Measurements from ENCODE around the gene AGL.
"Not testable (repeated sequence)": the region's sequence is repeated elsewhere in the genome, so short reads cannot be mapped to it uniquely, and the experiment has no call there.

AGL gene

GRCh38 chr1:99860703-99861102, 10.5 kb downstream of the AGL start:
- H3K4me2 ChIP-seq = peak overlapping the region in 2 of 11 experiments; percentile 16 to 35; a peak in 3 of 22 replicates
- no peak overlapping the region for H3K27ac ChIP-seq
- no peaks in the 10 kb centered on the region for H4K20me1 ChIP-seq
- no peaks in the 10 kb centered on the region for H3K27me3 ChIP-seq
- H3K9me3 ChIP-seq (replicated peaks in 1 of 11) = peaks cover 6 to 20% (median 17%) of the 10 kb centered on the region in 11 experiments; a peak in 18 of 22 replicates
- no peak overlapping the region for H3K9ac ChIP-seq
- H3K36me3 ChIP-seq = peaks cover 0 to 24% (median 14%) of the 10 kb centered on the region in 11 experiments; a peak in 19 of 22 replicates
- no peak for TF ChIP-seq Cebpa-rat (IDR thresholded peaks at IDR 0.05)
- H3K4me3 ChIP-seq = no peak overlapping the region
- peaks cover 0 to 9% (median 0%) of the 10 kb centered on the region in 10 experiments; a peak in 4 of 20 replicates for H3K4me1 ChIP-seq

GRCh38 chr1:99867682-99868081, 17.5 kb downstream of the AGL start:
- Histone ChIP-seq H3K27me3 (no peaks in the 10 kb centered on the region), H3K4me2 (no peak overlapping the region), H4K20me1 (no peaks in the 10 kb centered on the region), H3K36me3 (peaks cover 0 to 12% (median 8%) of the 10 kb centered on the region in 11 experiments; a peak in 19 of 22 replicates), H3K27ac (no peak overlapping the region), H3K4me1 (no peaks in the 10 kb centered on the region), H3K9ac (no peak overlapping the region), H3K9me3 (replicated peaks in 1 of 11) (peaks cover 0 to 6% (median 4%) of the 10 kb centered on the region in 11 experiments; a peak in 14 of 22 replicates), H3K4me3 (no peak overlapping the region)
- TF ChIP-seq Cebpa-rat (IDR thresholded peaks at IDR 0.05) = no peak

- Histone ChIP-seq H4K20me1 (no peaks in the 10 kb centered on the region), H3K9ac (no peak overlapping the region), H3K4me1 (no peaks in the 10 kb centered on the region), H3K9me3 (replicated peaks in 1 of 11) (no peaks in the 10 kb centered on the region), H3K27me3 (no peaks in the 10 kb centered on the region), H3K4me3 (no peak overlapping the region), H3K27ac (no peak overlapping the region), H3K4me2 (no peak overlapping the region), H3K36me3 (no peaks in the 10 kb centered on the region; a peak in 2 of 22 replicates)
- TF ChIP-seq Cebpa-rat (IDR thresholded peaks at IDR 0.05) = no peak
Observed at GRCh38 chr1:99869304-99869703, 19.1 kb downstream of the AGL start.

GRCh38 chr1:99869723-99870122, 19.6 kb downstream of the AGL start:
- no peaks in the 10 kb centered on the region for H3K9me3 ChIP-seq (replicated peaks in 1 of 11)

GRCh38 chr1:99872063-99872462, 21.9 kb downstream of the AGL start:
- Histone ChIP-seq H3K27ac (no peak overlapping the region), H3K36me3 (peaks cover 0 to 8% (median 0%) of the 10 kb centered on the region in 11 experiments; a peak in 1 of 22 replicates), H3K9ac (no peak overlapping the region), H3K4me2 (no peak overlapping the region), H3K4me1 (no peaks in the 10 kb centered on the region), H3K4me3 (no peak overlapping the region), H3K9me3 (replicated peaks in 1 of 11) (no peaks in the 10 kb centered on the region), H4K20me1 (no peaks in the 10 kb centered on the region), H3K27me3 (no peaks in the 10 kb centered on the region)
- TF ChIP-seq Cebpa-rat (IDR thresholded peaks at IDR 0.05) = no peak

More at GRCh38 chr1:99869723-99870122, 19.6 kb downstream of the AGL start:
- Histone ChIP-seq H3K9ac (no peak overlapping the region), H3K27ac (no peak overlapping the region), H3K4me1 (no peaks in the 10 kb centered on the region), H3K4me3 (no peak overlapping the region), H3K27me3 (no peaks in the 10 kb centered on the region), H4K20me1 (no peaks in the 10 kb centered on the region), H3K36me3 (no peaks in the 10 kb centered on the region), H3K4me2 (no peak overlapping the region)
- TF ChIP-seq Cebpa-rat (IDR thresholded peaks at IDR 0.05) = no peak

GRCh38 chr1:99877568-99877967, 27.4 kb downstream of the AGL start:
- no peak for TF ChIP-seq Cebpa-rat (IDR thresholded peaks at IDR 0.05)

GRCh38 chr1:99886179-99886578, 36.0 kb downstream of the AGL start:
- Histone ChIP-seq H4K20me1 (no peaks in the 10 kb centered on the region), H3K4me2 (no peak overlapping the region), H3K9ac (no peak overlapping the region), H3K4me1 (no peaks in the 10 kb centered on the region), H3K36me3 (peaks cover 4 to 47% (median 17%) of the 10 kb centered on the region in 11 experiments; a peak in 20 of 22 replicates), H3K27ac (no peak overlapping the region), H3K9me3 (replicated peaks in 1 of 11) (no peaks in the 10 kb centered on the region), H3K27me3 (no peaks in the 10 kb centered on the region), H3K4me3 (no peak overlapping the region)
- TF ChIP-seq Cebpa-rat (IDR thresholded peaks at IDR 0.05) = no peak

More at GRCh38 chr1:99877568-99877967, 27.4 kb downstream of the AGL start:
- Histone ChIP-seq H3K9me3 (replicated peaks in 1 of 11) (no peaks in the 10 kb centered on the region), H3K4me3 (no peak overlapping the region), H3K4me1 (no peaks in the 10 kb centered on the region), H3K9ac (no peak overlapping the region), H4K20me1 (no peaks in the 10 kb centered on the region), H3K4me2 (no peak overlapping the region), H3K27me3 (no peaks in the 10 kb centered on the region), H3K27ac (no peak overlapping the region), H3K36me3 (peaks cover 0 to 24% (median 6%) of the 10 kb centered on the region in 11 experiments; a peak in 5 of 22 replicates)

- no peaks in the 10 kb centered on the region for H4K20me1 ChIP-seq
- H3K9ac ChIP-seq = no peak overlapping the region
- H3K36me3 ChIP-seq = peaks cover 4 to 43% (median 13%) of the 10 kb centered on the region in 11 experiments; a peak in 20 of 22 replicates
- H3K4me2 ChIP-seq = no peak overlapping the region
- no peaks in the 10 kb centered on the region for H3K9me3 ChIP-seq (replicated peaks in 1 of 11)
- H3K4me3 ChIP-seq = no peak overlapping the region
- no peaks in the 10 kb centered on the region for H3K4me1 ChIP-seq
- TF ChIP-seq Cebpa-rat (IDR thresholded peaks at IDR 0.05) = no peak
- H3K27ac ChIP-seq = no peak overlapping the region
- no peaks in the 10 kb centered on the region for H3K27me3 ChIP-seq
Observed at GRCh38 chr1:99886841-99887240, 36.7 kb downstream of the AGL start.

GRCh38 chr1:99887890-99888289, 37.7 kb downstream of the AGL start:
- Histone ChIP-seq H3K4me2 (no peak overlapping the region), H3K9me3 (replicated peaks in 1 of 11) (no peaks in the 10 kb centered on the region), H3K9ac (no peak overlapping the region), H3K4me3 (no peak overlapping the region), H3K27ac (no peak overlapping the region), H3K4me1 (no peaks in the 10 kb centered on the region), H3K36me3 (peaks cover 4 to 38% (median 13%) of the 10 kb centered on the region in 11 experiments; a peak in 19 of 22 replicates), H4K20me1 (no peaks in the 10 kb centered on the region), H3K27me3 (no peaks in the 10 kb centered on the region)
- no peak for TF ChIP-seq Cebpa-rat (IDR thresholded peaks at IDR 0.05)

GRCh38 chr1:99891997-99892396, 41.8 kb downstream of the AGL start:
- no peaks in the 10 kb centered on the region for H3K4me1 ChIP-seq
- no peak overlapping the region for H3K9ac ChIP-seq
- peaks cover 0 to 18% (median 0%) of the 10 kb centered on the region in 11 experiments; a peak in 5 of 22 replicates for H3K36me3 ChIP-seq
- H3K9me3 ChIP-seq (replicated peaks in 1 of 11) = no peaks in the 10 kb centered on the region
- no peak for TF ChIP-seq Cebpa-rat (IDR thresholded peaks at IDR 0.05)
- H3K4me2 ChIP-seq = no peak overlapping the region
- no peaks in the 10 kb centered on the region for H3K27me3 ChIP-seq
- H4K20me1 ChIP-seq = no peaks in the 10 kb centered on the region
- H3K27ac ChIP-seq = no peak overlapping the region
- H3K4me3 ChIP-seq = no peak overlapping the region

- H3K4me2 ChIP-seq = not testable (repeated sequence)
- H3K9me3 ChIP-seq (replicated peaks in 1 of 11) = peaks cover 0 to 19% (median 7%) of the 10 kb centered on the region in 11 experiments; a peak in 11 of 22 replicates
Observed at GRCh38 chr1:99903278-99903677, 53.1 kb downstream of the AGL start.

More at GRCh38 chr1:99903278-99903677, 53.1 kb downstream of the AGL start:
- not testable (repeated sequence) for H3K9ac ChIP-seq, H3K27me3 ChIP-seq, H3K27ac ChIP-seq, H3K4me1 ChIP-seq, H4K20me1 ChIP-seq, H3K4me3 ChIP-seq
- H3K36me3 ChIP-seq = peaks cover 0 to 14% (median 0%) of the 10 kb centered on the region in 11 experiments; a peak in 5 of 22 replicates
